ENCODE data around the gene KBTBD12. TPM values are rescaled to one million over a fixed set of nuclear protein-coding genes. Genes with fewer than 3 reads are reported as not detected.

The KBTBD12 gene
- total and polyA plus RNA-seq, 2 of the 13 experiments (the other 11 are each of a cell fraction or from before 2014, with no cell fraction given), result not detected

DNA sequence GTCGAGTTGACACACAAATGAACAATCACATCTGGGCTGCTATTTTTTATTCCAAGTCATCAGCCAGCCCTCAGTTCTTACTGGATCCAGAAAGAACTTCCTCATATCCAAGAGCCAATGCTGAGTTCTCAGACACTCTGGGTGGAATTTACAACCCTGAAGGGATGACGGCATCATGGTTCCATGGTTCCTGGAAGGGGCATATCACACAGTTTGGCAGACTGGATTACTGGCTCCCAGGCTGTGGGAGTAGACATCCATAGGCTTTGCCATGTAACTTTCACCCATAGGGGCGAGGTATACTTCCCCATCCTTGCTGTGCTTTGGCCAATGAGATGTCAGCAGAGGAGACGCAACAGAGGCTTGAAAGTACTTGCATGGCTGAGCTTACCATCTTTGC lies 26.9 kb upstream of the KBTBD12 start (continued):
- no peak for TF ChIP-seq ZNF180 (CRISPR knock-in tag; IDR thresholded peaks at IDR 0.05; ENCODE audit: borderline replicate concordance, low read depth)
- no peak for TF ChIP-seq SRSF1 (optimal IDR thresholded peaks at IDR 0.05; ENCODE audit: low read depth, low read length)
- TF ChIP-seq ZFP36L1 (CRISPR knock-in tag; IDR thresholded peaks at IDR 0.05), result no peak

GRCh38 chr3:127888564-127889107 lies 26.4 kb upstream of the KBTBD12 start:
- Histone ChIP-seq H3K9me3 (ENCODE audit: low read length) (no peaks in the 10 kb centered on the region), H3K27me3 (ENCODE audit: control insufficient read depth in 1 of 2, insufficient read depth in 2 of 2, low read length in 2 of 2) (peaks cover 4 to 41% of the 10 kb centered on the region in 2 experiments; a peak in 4 of 5 replicates), H3K36me3 (replicated peaks in 1 of 2; ENCODE audit: control insufficient read depth in 1 of 2, insufficient read depth in 2 of 2, low read length in 2 of 2) (no peaks in the 10 kb centered on the region), H3K4me1 (ENCODE audit: insufficient read depth, low read length) (no peaks in the 10 kb centered on the region), H4K20me1 (ENCODE audit: insufficient read depth, low read length) (no peaks in the 10 kb centered on the region), H2AFZ (ENCODE audit: low read length) (no peak overlapping the region), H3K27ac (ENCODE audit: extremely low read length, insufficient read depth, low read length) (no peak overlapping the region), H3K4me2 (ENCODE audit: low read depth, low read length) (no peak overlapping the region), H3K79me2 (ENCODE audit: insufficient read depth, low read length) (no peaks in the 10 kb centered on the region), H3K4me3 (replicated peaks in 1 of 3; ENCODE audit: insufficient read depth in 1 of 3, low read depth in 2 of 3, low read length in 3 of 3) (no peak overlapping the region), H3K9ac (ENCODE audit: insufficient read depth, low read depth, low read length) (no peak overlapping the region)
- DNase-seq (ENCODE audit: low spot score) (no peak), FAIRE-seq (no peak), ATAC-seq (no peak)
- CTCF ChIA-PET (ENCODE audit: low intra/inter-chr PET ratio, low total read pairs), result no interaction called here
- in situ Hi-C loops (cut with HindIII; ENCODE audit: extremely low pct_ligation_motif_present, low pct_unique_long_range_greater_than_20kb), result no loop called here
- POLR2A ChIA-PET, result no interaction called here
- 9% methylated on average over 6 of the region's 8 CpGs for WGBS (ENCODE audit: low lambda C conversion rate)
- intact Hi-C loops (cut with micrococcal nuclease; ENCODE audit: unreplicated experiment), result no loop called here
- no TSS peak for BruUV-seq (replicated peaks)
- TF ChIP-seq ZNF883 (CRISPR knock-in tag; IDR thresholded peaks at IDR 0.05; ENCODE audit: not compliant biosample characterization) (no peak), ZIK1 (CRISPR knock-in tag; IDR thresholded peaks at IDR 0.05; ENCODE audit: borderline replicate concordance, low read depth) (no peak), KAT7 (CRISPR knock-in tag; IDR thresholded peaks at IDR 0.05; ENCODE audit: borderline replicate concordance) (no peak), MYC (CRISPR knock-in tag; IDR thresholded peaks at IDR 0.05; ENCODE audit: borderline replicate concordance) (no peak), NRL (CRISPR knock-in tag; IDR thresholded peaks at IDR 0.05; ENCODE audit: borderline replicate concordance) (no peak), ZNF124 (CRISPR knock-in tag; IDR thresholded peaks at IDR 0.05) (no peak), KLF16 (CRISPR knock-in tag; IDR thresholded peaks at IDR 0.05) (no peak), ZNF430 (CRISPR knock-in tag; IDR thresholded peaks at IDR 0.05) (no peak), ATF2 (CRISPR knock-in tag; IDR thresholded peaks at IDR 0.05) (no peak), ZNF777 (CRISPR knock-in tag; IDR thresholded peaks at IDR 0.05) (no peak), FOXC1 (CRISPR knock-in tag; IDR thresholded peaks at IDR 0.05; ENCODE audit: borderline replicate concordance) (no peak)
- TF ChIP-seq, protein P1, sequence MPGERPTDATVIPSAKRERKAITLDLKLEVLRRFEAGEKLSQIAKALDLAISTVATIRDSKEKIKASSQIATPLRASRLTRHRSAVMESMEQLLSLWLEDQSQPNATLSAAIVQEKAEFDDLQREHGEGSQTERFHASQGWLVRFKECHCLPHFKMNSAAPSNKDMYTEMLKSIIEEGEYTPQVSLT (CRISPR knock-in tag; IDR thresholded peaks at IDR 0.05; ENCODE audit: borderline replicate concordance, low read depth), result no peak
- TF ChIP-seq, protein P2, sequence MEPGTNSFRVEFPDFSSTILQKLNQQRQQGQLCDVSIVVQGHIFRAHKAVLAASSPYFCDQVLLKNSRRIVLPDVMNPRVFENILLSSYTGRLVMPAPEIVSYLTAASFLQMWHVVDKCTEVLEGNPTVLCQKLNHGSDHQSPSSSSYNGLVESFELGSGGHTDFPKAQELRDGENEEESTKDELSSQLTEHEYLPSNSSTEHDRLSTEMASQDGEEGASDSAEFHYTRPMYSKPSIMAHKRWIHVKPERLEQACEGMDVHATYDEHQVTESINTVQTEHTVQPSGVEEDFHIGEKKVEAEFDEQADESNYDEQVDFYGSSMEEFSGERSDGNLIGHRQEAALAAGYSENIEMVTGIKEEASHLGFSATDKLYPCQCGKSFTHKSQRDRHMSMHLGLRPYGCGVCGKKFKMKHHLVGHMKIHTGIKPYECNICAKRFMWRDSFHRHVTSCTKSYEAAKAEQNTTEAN (CRISPR knock-in tag; conservative IDR thresholded peaks at IDR 0.05), result no peak

Measured in HepG2 (cell line).